ENCODE measurements around the gene ZBTB47. TPM values are rescaled to one million over a fixed set of nuclear protein-coding genes. Genes with fewer than 3 reads are reported as not detected.

The ZBTB47 gene
- total RNA-seq, 1 donor from 2014 or later: 96.8 TPM

DNA sequence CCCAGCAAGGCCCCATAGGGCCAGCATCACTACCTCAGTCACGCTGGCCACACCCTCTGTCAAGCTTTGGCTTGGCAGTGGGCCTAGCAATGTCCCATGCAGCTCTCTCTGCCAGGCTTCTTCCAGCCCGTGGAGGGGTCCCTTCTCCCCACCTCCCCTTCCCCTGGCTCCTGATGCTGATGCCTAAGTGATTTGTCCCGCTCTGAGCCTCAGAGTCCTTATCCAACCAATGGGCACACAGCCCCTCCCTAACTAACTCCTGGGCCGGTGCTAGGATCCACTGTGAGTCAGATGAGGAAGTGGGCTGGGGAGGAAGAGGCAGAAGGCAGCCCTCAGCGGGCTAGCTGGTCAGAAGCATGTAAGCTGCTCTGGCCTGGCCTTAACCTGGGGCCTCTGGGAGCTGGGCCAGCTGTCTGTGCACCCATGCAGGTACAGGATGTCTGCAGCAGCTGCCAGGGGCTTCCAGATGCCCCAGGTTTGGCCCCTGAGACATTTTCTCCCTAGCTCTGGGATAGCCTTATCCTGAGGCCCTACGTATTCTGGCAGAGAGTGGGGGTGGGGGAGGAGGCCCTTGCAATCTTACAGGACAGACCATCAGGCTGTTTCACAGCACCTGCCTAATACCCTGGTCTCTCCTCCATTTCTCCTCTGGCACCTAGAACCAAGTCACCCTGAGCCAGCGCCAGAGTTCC is 740 bp upstream of the ZBTB47 start:
- peak; percentile 56 for DNase-seq (ENCODE audit: low read depth)

- DNase-seq (ENCODE audit: low read depth): no peak
Observed at GRCh38 chr3:42653303-42653559, 266 bp upstream of the ZBTB47 start.

- peak; percentile 78 for DNase-seq (ENCODE audit: low read depth)
Observed at GRCh38 chr3:42654331-42655201, 1.1 kb downstream of the ZBTB47 start.

GRCh38 chr3:42655331-42655888 is 1.9 kb downstream of the ZBTB47 start:
- DNase-seq (ENCODE audit: low read depth): no peak

GRCh38 chr3:42655980-42656679 is 2.6 kb downstream of the ZBTB47 start:
- peak; percentile 34 for DNase-seq (ENCODE audit: low read depth)

DNA sequence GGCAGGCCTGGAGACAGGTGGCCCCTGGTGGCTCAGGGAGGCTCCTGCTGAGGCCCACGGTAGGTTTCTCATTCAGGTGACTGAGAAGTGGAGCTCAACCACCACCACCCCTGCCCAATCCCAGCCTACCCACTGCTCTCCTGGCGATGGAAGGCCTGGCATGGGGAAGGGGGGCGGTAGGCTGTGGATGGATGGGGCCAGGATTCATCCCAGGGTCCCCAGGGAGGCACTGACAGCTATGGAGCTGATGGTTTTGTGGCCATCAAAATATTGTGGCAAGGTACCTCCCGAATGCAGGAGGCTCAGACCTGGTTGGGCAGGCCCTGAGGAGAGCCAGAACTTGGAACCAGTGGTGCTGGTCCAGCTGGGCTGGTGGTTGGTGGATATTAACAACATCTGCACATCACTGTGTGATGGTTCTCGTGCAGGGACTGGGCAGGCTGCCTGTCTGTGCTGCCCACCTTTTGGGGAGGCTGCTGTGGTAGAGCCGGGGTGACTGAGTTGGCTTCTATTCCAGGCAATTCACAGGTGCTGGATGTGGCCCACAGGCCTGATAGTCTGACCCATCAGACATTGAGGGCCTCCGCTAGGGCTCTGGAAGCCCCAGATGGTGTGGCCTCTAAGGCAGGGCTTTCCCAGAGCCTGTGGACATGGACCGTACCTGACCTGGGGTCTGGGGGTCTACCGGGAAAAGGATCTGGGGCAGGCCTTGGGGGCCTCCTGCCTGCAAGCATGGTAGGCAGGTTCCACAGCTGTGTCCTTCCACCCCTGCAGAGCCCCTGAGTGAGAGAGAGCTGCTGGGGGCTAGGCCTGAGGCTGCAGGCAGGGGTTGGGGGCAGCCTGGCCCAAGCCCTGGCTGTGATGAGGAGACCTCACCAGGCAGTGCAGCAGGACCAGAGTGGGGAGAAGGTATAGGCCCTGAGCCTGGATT is 3.4 kb downstream of the ZBTB47 start:
- no peak for DNase-seq (ENCODE audit: low read depth)

DNA sequence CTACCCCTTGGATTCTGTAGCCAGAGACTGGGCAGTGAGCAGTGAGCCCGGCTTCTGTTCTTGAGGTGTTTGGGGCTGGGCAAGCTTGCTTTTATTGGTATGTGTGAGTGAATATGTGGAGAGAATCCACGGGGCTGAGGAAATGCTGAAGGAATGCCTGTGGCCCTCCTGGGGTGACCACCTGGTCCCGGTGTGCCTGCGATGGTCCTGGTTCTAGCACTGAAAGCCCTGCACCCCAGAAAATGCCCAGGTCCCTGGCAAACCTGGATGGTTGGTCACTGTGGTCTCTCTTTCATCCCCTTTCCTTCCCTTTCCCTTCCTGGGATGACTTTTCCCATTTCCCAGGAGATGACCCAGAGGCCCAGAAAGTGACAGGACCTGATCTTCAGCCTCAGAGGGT is 4.2 kb downstream of the ZBTB47 start:
- no peak for DNase-seq (ENCODE audit: low read depth)

GRCh38 chr3:42658091-42658770 is 4.7 kb downstream of the ZBTB47 start:
- no peak for DNase-seq (ENCODE audit: low read depth)

DNA sequence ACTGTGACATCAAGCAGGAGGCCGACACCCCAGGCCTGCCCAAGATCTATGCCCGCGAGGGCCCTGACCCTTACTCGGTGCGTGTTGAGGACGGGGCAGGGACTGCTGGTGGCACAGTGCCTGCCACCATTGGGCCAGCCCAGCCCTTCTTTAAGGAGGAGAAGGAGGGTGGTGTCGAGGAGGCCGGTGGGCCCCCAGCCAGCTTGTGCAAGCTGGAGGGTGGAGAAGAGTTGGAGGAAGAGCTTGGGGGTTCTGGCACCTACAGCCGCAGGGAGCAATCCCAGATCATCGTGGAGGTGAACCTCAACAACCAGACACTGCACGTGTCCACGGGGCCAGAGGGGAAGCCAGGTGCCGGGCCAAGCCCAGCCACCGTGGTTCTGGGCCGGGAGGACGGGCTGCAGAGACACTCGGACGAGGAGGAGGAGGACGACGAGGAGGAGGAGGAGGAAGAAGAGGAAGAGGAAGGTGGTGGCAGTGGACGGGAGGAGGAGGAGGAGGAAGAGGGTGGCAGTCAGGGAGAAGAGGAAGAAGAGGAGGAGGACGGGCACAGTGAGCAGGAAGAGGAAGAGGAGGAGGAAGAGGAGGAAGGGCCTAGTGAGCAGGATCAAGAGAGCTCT is 5.4 kb downstream of the ZBTB47 start:
- DNase-seq (ENCODE audit: low read depth): no peak

GRCh38 chr3:42659451-42660130 is 6.1 kb downstream of the ZBTB47 start:
- no peak for DNase-seq (ENCODE audit: low read depth)

- DNase-seq (ENCODE audit: low read depth): no peak
Observed at GRCh38 chr3:42660131-42660715, 6.7 kb downstream of the ZBTB47 start.

- peak; percentile 45 for DNase-seq (ENCODE audit: low read depth)
Observed at GRCh38 chr3:42660898-42661297, 7.4 kb downstream of the ZBTB47 start.

GRCh38 chr3:42661593-42662022 is 8.1 kb downstream of the ZBTB47 start:
- no peak for DNase-seq (ENCODE audit: low read depth)

- DNase-seq (ENCODE audit: low read depth): no peak
Observed at GRCh38 chr3:42662037-42662812, 8.7 kb downstream of the ZBTB47 start.

- no peak for DNase-seq (ENCODE audit: low read depth)
Observed at GRCh38 chr3:42662813-42663535, 9.5 kb downstream of the ZBTB47 start.

- DNase-seq (ENCODE audit: low read depth): no peak
Observed at GRCh38 chr3:42663581-42664437, 10.3 kb downstream of the ZBTB47 start.

Data from myocyte (in vitro differentiated cells).